ENCODE data around the gene TXNRD2. TPM values are rescaled to one million over a fixed set of nuclear protein-coding genes. Genes with fewer than 3 reads are reported as not detected.

TXNRD2 gene
- total and polyA plus RNA-seq, 10 of the 15 experiments (the other 5 are each of a cell fraction or from before 2014, with no cell fraction given): 1.6 to 26.0 (median 13.9) TPM

DNA sequence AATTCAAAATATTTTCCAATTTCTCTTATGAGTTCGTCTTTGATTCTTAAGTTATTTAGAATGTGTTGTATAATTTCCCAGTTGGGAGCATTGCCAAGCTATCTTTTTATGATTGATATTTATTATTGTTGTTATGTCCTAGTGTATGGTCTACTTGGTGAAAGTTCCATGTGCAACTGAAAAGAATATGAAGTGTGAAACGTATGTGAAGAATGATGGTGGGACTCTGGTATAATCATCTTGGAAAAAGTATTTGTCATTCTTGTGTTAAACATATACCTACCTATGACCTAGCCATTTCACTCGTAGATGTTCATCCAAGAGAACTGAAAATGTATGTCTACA, 75.0 kb downstream of the TXNRD2 start:
- no peaks in the 10 kb centered on the region for H3K9me3 ChIP-seq (replicated peaks; ENCODE audit: control insufficient read depth, insufficient read depth, low read length)
- no peaks in the 10 kb centered on the region for H3K4me1 ChIP-seq (ENCODE audit: control insufficient read depth, insufficient read depth, low read length)
- H2AFZ ChIP-seq (ENCODE audit: control insufficient read depth, low read depth, low read length): no peak overlapping the region
- POLR2A ChIA-PET: no interaction called here
- no peaks in the 10 kb centered on the region for H3K79me2 ChIP-seq (ENCODE audit: control insufficient read depth, insufficient read depth, low read length)
- DNase-seq (ENCODE audit: low read depth, low spot score) (no peak), FAIRE-seq (no peak), ATAC-seq (no peak)
- no peak overlapping the region for H3K27ac ChIP-seq (ENCODE audit: control insufficient read depth, insufficient read depth)
- 50% methylated on average over 3 of the region's 3 CpGs for WGBS (ENCODE audit: insufficient coverage, insufficient replicate concordance, low lambda C conversion rate, missing lambda C conversion rate)
- H4K20me1 ChIP-seq (ENCODE audit: control insufficient read depth, insufficient read depth): no peaks in the 10 kb centered on the region
- SMC1A ChIA-PET (ENCODE audit: uncharacterized antibody, unreplicated experiment): no interaction called here
- no peak overlapping the region for H3K4me3 ChIP-seq
- H3K9ac ChIP-seq (ENCODE audit: control insufficient read depth, insufficient read depth, low read length): no peak overlapping the region
- TF ChIP-seq MTA3 (IDR thresholded peaks at IDR 0.05; ENCODE audit: borderline replicate concordance, low read length): no peak
- TF ChIP-seq HCFC1 (IDR thresholded peaks at IDR 0.05; ENCODE audit: low read length): no peak
- TF ChIP-seq SIN3A (IDR thresholded peaks at IDR 0.05; ENCODE audit: low read depth, low read length): no peak
- TF ChIP-seq TAF1 (IDR thresholded peaks at IDR 0.05; ENCODE audit: borderline replicate concordance, low read depth, low read length): no peak
- TF ChIP-seq POLR2AphosphoS2 (IDR thresholded peaks at IDR 0.05; ENCODE audit: low read depth, low read length): no peak
- TF ChIP-seq BHLHE40 (IDR thresholded peaks at IDR 0.05; ENCODE audit: borderline replicate concordance in 1 of 2, low read depth in 2 of 2, low read length in 1 of 2): no peak
- TF ChIP-seq, protein P1, sequence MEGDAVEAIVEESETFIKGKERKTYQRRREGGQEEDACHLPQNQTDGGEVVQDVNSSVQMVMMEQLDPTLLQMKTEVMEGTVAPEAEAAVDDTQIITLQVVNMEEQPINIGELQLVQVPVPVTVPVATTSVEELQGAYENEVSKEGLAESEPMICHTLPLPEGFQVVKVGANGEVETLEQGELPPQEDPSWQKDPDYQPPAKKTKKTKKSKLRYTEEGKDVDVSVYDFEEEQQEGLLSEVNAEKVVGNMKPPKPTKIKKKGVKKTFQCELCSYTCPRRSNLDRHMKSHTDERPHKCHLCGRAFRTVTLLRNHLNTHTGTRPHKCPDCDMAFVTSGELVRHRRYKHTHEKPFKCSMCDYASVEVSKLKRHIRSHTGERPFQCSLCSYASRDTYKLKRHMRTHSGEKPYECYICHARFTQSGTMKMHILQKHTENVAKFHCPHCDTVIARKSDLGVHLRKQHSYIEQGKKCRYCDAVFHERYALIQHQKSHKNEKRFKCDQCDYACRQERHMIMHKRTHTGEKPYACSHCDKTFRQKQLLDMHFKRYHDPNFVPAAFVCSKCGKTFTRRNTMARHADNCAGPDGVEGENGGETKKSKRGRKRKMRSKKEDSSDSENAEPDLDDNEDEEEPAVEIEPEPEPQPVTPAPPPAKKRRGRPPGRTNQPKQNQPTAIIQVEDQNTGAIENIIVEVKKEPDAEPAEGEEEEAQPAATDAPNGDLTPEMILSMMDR (IDR thresholded peaks at IDR 0.05 in 2 of 3, conservative IDR thresholded peaks at IDR 0.05 in 1 of 3; ENCODE audit: control insufficient read depth in 2 of 3, extremely low read depth in 1 of 3, insufficient read depth in 1 of 3, low read depth in 3 of 3, low read length in 3 of 3): no peak
- TF ChIP-seq, protein P2, sequence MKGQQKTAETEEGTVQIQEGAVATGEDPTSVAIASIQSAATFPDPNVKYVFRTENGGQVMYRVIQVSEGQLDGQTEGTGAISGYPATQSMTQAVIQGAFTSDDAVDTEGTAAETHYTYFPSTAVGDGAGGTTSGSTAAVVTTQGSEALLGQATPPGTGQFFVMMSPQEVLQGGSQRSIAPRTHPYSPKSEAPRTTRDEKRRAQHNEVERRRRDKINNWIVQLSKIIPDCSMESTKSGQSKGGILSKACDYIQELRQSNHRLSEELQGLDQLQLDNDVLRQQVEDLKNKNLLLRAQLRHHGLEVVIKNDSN (IDR thresholded peaks at IDR 0.05; ENCODE audit: borderline replicate concordance, extremely low read length, insufficient read depth, low read depth, low read length): no peak
- no peak for TF ChIP-seq SPI1 (IDR thresholded peaks at IDR 0.05; ENCODE audit: borderline replicate concordance, insufficient read depth, low read depth, low read length)
- TF ChIP-seq RB1 (IDR thresholded peaks at IDR 0.05; ENCODE audit: borderline replicate concordance): no peak
- TF ChIP-seq ZSCAN29 (IDR thresholded peaks at IDR 0.05): no peak
- no peak for TF ChIP-seq DPF2 (IDR thresholded peaks at IDR 0.05)
- no peak for TF ChIP-seq SMC3 (IDR thresholded peaks at IDR 0.05; ENCODE audit: borderline replicate concordance, low read length)
- TF ChIP-seq BMI1 (IDR thresholded peaks at IDR 0.05; ENCODE audit: borderline replicate concordance): no peak
- intact Hi-C loops (cut with micrococcal nuclease; ENCODE audit: unreplicated experiment) (no loop called here), in situ Hi-C loops (cut with MboI) (no loop called here)
- BruUV-seq (replicated peaks): no TSS peak
- H3K36me3 ChIP-seq (ENCODE audit: control insufficient read depth in 2 of 2, insufficient read depth in 2 of 2, low read length in 1 of 2): no peaks in the 10 kb centered on the region
- no peaks in the 10 kb centered on the region for H3K27me3 ChIP-seq (replicated peaks in 1 of 2; ENCODE audit: control insufficient read depth in 2 of 2, insufficient read depth in 2 of 2, low read length in 1 of 2)
- CTCF ChIA-PET: interaction anchor here (1.2 to 1.6 kb wide), 2 partner anchors 11 to 136 kb away, joined by 4 to 5 read pairs; no protein-coding TSS in a partner anchor
- no peak overlapping the region for H3K4me2 ChIP-seq (ENCODE audit: control insufficient read depth, insufficient read depth)
- RAD21 ChIA-PET (ENCODE audit: unreplicated experiment): no interaction called here
